Erythroblast (primary cell): ENCODE results near the gene RALGDS.

Experiments used
- GATA1 ChIP-seq: IDR thresholded peaks from 2 replicates; pipeline ENCODE4 v1.6.1; 2011; ENCODE audit warnings: low read depth, mild to moderate bottlenecking, control low read depth, low read length, moderate library complexity
- POLR2A ChIP-seq: IDR thresholded peaks from 2 replicates; pipeline ENCODE4 v1.6.1; 2011; ENCODE audit warnings: mild to moderate bottlenecking, low read length

GRCh38 chr9:133075925-133076630, 45.0 kb downstream of the RALGDS start:
- TF ChIP-seq POLR2A (no peak), GATA1 (no peak)
